Kidney (tissue), 14 donors: ENCODE measurements around the gene OXNAD1. TPM values are rescaled to one million over a fixed set of nuclear protein-coding genes. Genes with fewer than 3 reads are reported as not detected.

Experiments used
- DNase-seq, 5 donors: peaks; one replicate each; pipeline ENCODE4 v3.0.0-alpha.2; 2013 to 2020
- FAIRE-seq: peaks from 2 replicates; lab custom pipeline; 2012; peaks lifted over from hg19 to GRCh38; lab: Jason Lieb, UNC
- H3K27ac ChIP-seq, 2 donors: one replicate each; pipeline ENCODE4 v1.7.0; 2013; ENCODE audit warnings: low read depth in 2 of 2, low read length in 2 of 2, inconsistent platforms in 1 of 2
- H3K27me3 ChIP-seq: one replicate; pipeline ENCODE4 v1.7.1; 2013; ENCODE audit warnings: low read length, inconsistent platforms; ENCODE audit not compliant: control insufficient read depth, insufficient read depth
- H3K36me3 ChIP-seq, 3 donors: one replicate each; pipeline versions ENCODE4 v1.7.0 to v1.7.1; 2013; ENCODE audit warnings: low read length in 3 of 3, control low read depth in 1 of 3, inconsistent platforms in 1 of 3; ENCODE audit not compliant: insufficient read depth in 3 of 3, control insufficient read depth in 2 of 3
- H3K4me1 ChIP-seq, 3 donors: one replicate each; pipeline versions ENCODE4 v1.7.0 to v1.7.1; 2013; ENCODE audit warnings: low read length in 3 of 3, inconsistent platforms in 1 of 3, low read depth in 1 of 3; ENCODE audit not compliant: control insufficient read depth in 2 of 3, insufficient read depth in 2 of 3
- H3K4me3 ChIP-seq, 3 donors: one replicate each; pipeline versions ENCODE4 v1.7.0 to v1.8.1; 2013; ENCODE audit warnings: low read length in 3 of 3, control low read depth in 1 of 3, inconsistent platforms in 1 of 3
- H3K9ac ChIP-seq, 3 donors: one replicate each; pipeline versions ENCODE4 v1.7.0 to v1.7.1; 2013; ENCODE audit warnings: low read length in 3 of 3, control low read depth in 1 of 3, inconsistent platforms in 1 of 3
- H3K9me3 ChIP-seq, 3 donors: one replicate each; pipeline versions ENCODE4 v1.7.0 to v1.7.1; 2013; ENCODE audit warnings: low read length in 3 of 3, control low read depth in 1 of 3, inconsistent platforms in 1 of 3; ENCODE audit not compliant: control insufficient read depth in 2 of 3, insufficient read depth in 1 of 3
- CTCF ChIP-seq: IDR thresholded peaks from 3 replicates; pipeline ENCODE4 v1.5.1; 2012; ENCODE audit warnings: mild to moderate bottlenecking, moderate library complexity, borderline replicate concordance; ENCODE audit not compliant: insufficient read depth; ENCODE audit errors: extremely low read depth
- intact Hi-C: fragments of 100-400 bp; cut with DNase I; formaldehyde crosslinking; loops from one replicate; pipeline ENCODE4 v1.11.1; 2022
- polyA plus RNA-seq: library from polyadenylated mRNA; stranded (reverse); fragments of 350-450 nt; fragmentation: Illumina TruSeq; extraction: RNeasy Lipid Tissue Mini Kit (QIAGEN cat#74804); gene quantifications from one replicate; pipeline ENCODE4 v1.2.3, GENCODE V29; 2014; ENCODE audit warnings: low read depth, low replicate concordance; ENCODE audit not compliant: insufficient read depth
- total RNA-seq: library from RNA; stranded (reverse); fragmentation: NEBNext Ultra II Directional; extraction: Animal tissue kit (Norgen Biotek cat#: 25700); gene quantifications from one replicate; pipeline ENCODE4 v1.2.1, GENCODE V29; 2021
- donor health status: control.
- donor health status: control.
- donor health status: control.
- donor health status: control.
- donor health status: control.
- donor health status: DM: yes; HTN: yes; CAD: no.
- donor health status: Normal renal cell carcinoma (clear cell type).

Gene OXNAD1
- total and polyA plus RNA-seq, 2 donors from 2014 or later: 12.7 to 17.3 TPM

GRCh38 chr3:16290827-16291196 lies 25.8 kb downstream of the OXNAD1 start:
- no peak for TF ChIP-seq CTCF
- no peak overlapping the region for H3K9ac ChIP-seq
- no peaks in the 10 kb centered on the region for H3K4me1 ChIP-seq
- DNase-seq: no peak
- no peak overlapping the region for H3K27ac ChIP-seq
- H3K4me3 ChIP-seq: no peak overlapping the region
- no peaks in the 10 kb centered on the region for H3K27me3 ChIP-seq
- intact Hi-C loops: no loop called here
- no peaks in the 10 kb centered on the region for H3K9me3 ChIP-seq
- H3K36me3 ChIP-seq: peaks cover 0 to 14% (median 3%) of the 10 kb centered on the region in 3 donors
- FAIRE-seq: no peak

- intact Hi-C loops: no loop called here
- H3K36me3 ChIP-seq: peaks cover 0 to 21% (median 7%) of the 10 kb centered on the region in 3 donors
These were observed 29.8 kb downstream of the OXNAD1 start for GRCh38 chr3:16294844-16295243.

GRCh38 chr3:16295298-16295890 lies 30.4 kb downstream of the OXNAD1 start:
- intact Hi-C loops: no loop called here
- Histone ChIP-seq H3K4me3 (no peak overlapping the region), H3K9ac (no peak overlapping the region), H3K27ac (no peak overlapping the region), H3K9me3 (peaks cover 0 to 4% (median 0%) of the 10 kb centered on the region in 3 donors), H3K36me3 (peaks cover 0 to 21% (median 7%) of the 10 kb centered on the region in 3 donors), H3K4me1 (no peaks in the 10 kb centered on the region), H3K27me3 (no peaks in the 10 kb centered on the region)
- no peak for DNase-seq
- no peak for TF ChIP-seq CTCF
- no peak for FAIRE-seq

More at GRCh38 chr3:16294844-16295243, 29.8 kb downstream of the OXNAD1 start:
- no peak for TF ChIP-seq CTCF
- DNase-seq (no peak), FAIRE-seq (no peak)
- H3K27me3 ChIP-seq: no peaks in the 10 kb centered on the region
- no peak overlapping the region for H3K4me3 ChIP-seq
- H3K27ac ChIP-seq: no peak overlapping the region
- peaks cover 0 to 4% (median 0%) of the 10 kb centered on the region in 3 donors for H3K9me3 ChIP-seq
- no peak overlapping the region for H3K9ac ChIP-seq
- H3K4me1 ChIP-seq: no peaks in the 10 kb centered on the region
